Measurements from ENCODE around the gene CCDC88C. TPM values are rescaled to one million over a fixed set of nuclear protein-coding genes. Genes with fewer than 3 reads are reported as not detected.
A peak's percentile ranks its signal among the peaks of the same experiment; 100 is the strongest.

CCDC88C gene
- total RNA-seq, 6 donors from 2014 or later: 33.1 to 119 (median 54.5) TPM

DNA sequence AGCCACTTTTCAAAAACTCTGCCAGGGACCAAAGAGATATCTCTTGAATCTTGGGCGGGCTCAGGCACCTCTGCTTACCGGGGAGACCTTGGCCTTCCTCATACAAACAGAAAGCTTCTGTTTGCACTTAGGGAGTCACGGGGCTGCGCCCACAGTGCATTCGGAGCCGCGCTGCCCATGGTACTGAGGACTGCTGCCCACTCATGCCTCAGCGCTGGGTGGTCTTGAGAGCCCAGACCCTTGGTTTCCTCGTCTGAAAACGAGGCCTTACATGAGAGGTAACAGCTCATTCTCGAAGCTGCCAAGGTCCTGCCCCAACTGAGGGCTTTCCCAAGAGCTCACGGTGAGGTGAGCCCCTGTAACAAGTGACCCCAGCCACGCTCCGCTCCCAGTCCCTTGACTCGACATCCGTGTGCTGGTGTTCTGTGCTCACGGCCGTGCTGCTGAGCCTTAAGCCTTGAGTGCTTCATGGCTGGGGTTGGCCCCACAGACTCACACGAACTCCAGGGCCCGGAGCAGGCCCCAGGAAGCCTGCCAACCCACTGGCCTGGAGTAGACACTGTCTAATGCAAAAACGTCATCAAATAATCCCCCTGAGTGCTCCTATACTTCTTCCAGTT is 125.7 kb downstream of the CCDC88C start:
- H3K36me3 ChIP-seq: peaks cover 9 to 79% (median 63%) of the 10 kb centered on the region in 4 donors

GRCh38 chr14:91290986-91291385 is 126.6 kb downstream of the CCDC88C start:
- Histone ChIP-seq H3K4me1 (no peaks in the 10 kb centered on the region), H3K36me3 (peaks cover 9 to 70% (median 54%) of the 10 kb centered on the region in 4 donors), H3K4me3 (no peak overlapping the region), H3K9me3 (no peaks in the 10 kb centered on the region), H3K27ac (no peak overlapping the region), H3K27me3 (no peaks in the 10 kb centered on the region)
- DNase-seq (no peak), ATAC-seq (ENCODE audit: low FRiP score in 2 of 2) (no peak)
- TF ChIP-seq POLR2A (IDR thresholded peaks at IDR 0.05) (no peak), CTCF (IDR thresholded peaks at IDR 0.05) (no peak), EP300 (IDR thresholded peaks at IDR 0.05) (no peak), POLR2AphosphoS5 (IDR thresholded peaks at IDR 0.05) (no peak)
- WGBS, 2 donors: 79 to 83% methylated on average over 10 of the region's 10 CpGs

More for the DNA sequence above, 125.7 kb downstream of the CCDC88C start:
- Histone ChIP-seq H3K9me3 (no peaks in the 10 kb centered on the region), H3K27ac (no peak overlapping the region), H3K4me1 (no peaks in the 10 kb centered on the region), H3K4me3 (no peak overlapping the region), H3K27me3 (no peaks in the 10 kb centered on the region)
- no peak for ATAC-seq (ENCODE audit: low FRiP score in 2 of 2)
- DNase-seq: no peak
- WGBS, 2 donors: 88 to 95% methylated on average over 6 to 21 of the region's 21 CpGs
- TF ChIP-seq POLR2AphosphoS5 (IDR thresholded peaks at IDR 0.05) (no peak), EP300 (IDR thresholded peaks at IDR 0.05) (no peak), CTCF (IDR thresholded peaks at IDR 0.05) (no peak), POLR2A (IDR thresholded peaks at IDR 0.05) (no peak)

- no peak overlapping the region for H3K4me3 ChIP-seq
- no peak overlapping the region for H3K27ac ChIP-seq
- 87 to 91% methylated on average over 4 of the region's 4 CpGs for WGBS, 2 donors
- no peaks in the 10 kb centered on the region for H3K9me3 ChIP-seq
- H3K36me3 ChIP-seq: peaks cover 9 to 72% (median 50%) of the 10 kb centered on the region in 4 donors
- TF ChIP-seq POLR2AphosphoS5 (IDR thresholded peaks at IDR 0.05): no peak
- TF ChIP-seq EP300 (IDR thresholded peaks at IDR 0.05): no peak
- no peak for TF ChIP-seq POLR2A (IDR thresholded peaks at IDR 0.05)
- TF ChIP-seq CTCF (IDR thresholded peaks at IDR 0.05): no peak
- no peak for DNase-seq
- no peaks in the 10 kb centered on the region for H3K4me1 ChIP-seq
- H3K27me3 ChIP-seq: no peaks in the 10 kb centered on the region
- no peak for ATAC-seq (ENCODE audit: low FRiP score in 2 of 2)
Observed at GRCh38 chr14:91289464-91289863, 128.2 kb downstream of the CCDC88C start.

DNA sequence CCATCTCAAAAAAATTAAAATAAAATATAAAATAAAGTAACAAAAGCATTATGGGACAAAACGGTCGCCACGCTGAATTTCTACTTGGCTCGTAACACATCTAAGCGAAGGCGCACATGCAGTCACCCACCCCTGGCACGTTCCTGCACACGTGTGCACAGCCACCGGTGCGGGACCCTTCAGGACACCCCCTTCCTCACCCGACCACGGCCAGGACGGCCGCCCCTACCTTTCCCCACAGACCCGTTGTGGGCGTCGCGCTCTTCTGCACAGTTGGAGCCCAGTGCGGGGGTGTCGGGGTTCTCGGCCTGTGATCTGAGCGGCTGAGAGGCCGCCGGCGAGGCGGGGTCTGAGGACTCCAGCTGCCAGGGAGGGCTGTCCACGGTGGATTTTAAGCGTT is 128.7 kb downstream of the CCDC88C start:
- Histone ChIP-seq H3K4me3 (no peak overlapping the region), H3K27ac (no peak overlapping the region), H3K9me3 (no peaks in the 10 kb centered on the region), H3K27me3 (no peaks in the 10 kb centered on the region), H3K4me1 (no peaks in the 10 kb centered on the region), H3K36me3 (peaks cover 9 to 67% (median 44%) of the 10 kb centered on the region in 4 donors)
- 91 to 93% methylated on average over 21 to 28 of the region's 28 CpGs for WGBS, 2 donors
- DNase-seq (no peak), ATAC-seq (ENCODE audit: low FRiP score in 2 of 2) (no peak)
- TF ChIP-seq CTCF (IDR thresholded peaks at IDR 0.05): no peak
- TF ChIP-seq EP300 (IDR thresholded peaks at IDR 0.05): no peak
- no peak for TF ChIP-seq POLR2A (IDR thresholded peaks at IDR 0.05)
- TF ChIP-seq POLR2AphosphoS5 (IDR thresholded peaks at IDR 0.05): no peak

DNA sequence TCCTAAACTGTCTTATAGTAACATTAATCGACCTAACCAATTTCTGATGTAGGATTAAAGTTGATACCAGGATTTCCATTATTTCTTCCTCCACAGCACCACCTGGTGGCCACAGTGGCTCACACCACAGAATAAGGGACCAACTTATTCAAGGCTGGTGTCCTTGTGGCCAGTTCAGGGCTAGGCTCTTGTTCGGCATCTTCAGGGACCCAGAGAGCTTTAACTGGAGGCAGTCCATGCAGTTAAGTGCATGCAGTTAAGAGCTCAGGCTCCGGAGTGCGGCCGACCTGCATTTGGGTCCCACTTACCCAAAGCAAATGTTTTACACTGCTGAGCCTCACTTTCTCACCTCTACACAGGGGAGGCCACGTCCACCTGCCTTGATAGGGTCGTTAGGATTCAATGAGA is 131.1 kb downstream of the CCDC88C start:
- Histone ChIP-seq H3K4me1 (no peaks in the 10 kb centered on the region), H3K36me3 (peaks cover 6 to 66% (median 44%) of the 10 kb centered on the region in 4 donors), H3K9me3 (no peaks in the 10 kb centered on the region), H3K27ac (peak overlapping the region in 1 of 4 donors; percentile 27), H3K4me3 (no peak overlapping the region), H3K27me3 (no peaks in the 10 kb centered on the region)
- peak; percentile 81 to 85 for ATAC-seq (ENCODE audit: low FRiP score in 2 of 2)
- peak in 1 of 2 donors; percentile 76 for DNase-seq
- 39 to 56% methylated on average over 6 to 7 of the region's 7 CpGs for WGBS, 2 donors
- no peak for TF ChIP-seq POLR2AphosphoS5 (IDR thresholded peaks at IDR 0.05)
- peak; percentile 80 to 93 (median 90) for TF ChIP-seq CTCF (IDR thresholded peaks at IDR 0.05)

All from upper lobe of left lung (tissue), 6 donors.